GM19240 (cell line): ENCODE data around the gene TMEM203.
"Not testable (repeated sequence)": the region's sequence is repeated elsewhere in the genome, so short reads cannot be mapped to it uniquely, and the experiment has no call there.

Source experiments
- DNase-seq: peaks from one replicate; pipeline ENCODE4 v3.0.0; 2011; ENCODE audit warnings: low spot score; ENCODE audit not compliant: insufficient read length

The TMEM203 gene

DNA sequence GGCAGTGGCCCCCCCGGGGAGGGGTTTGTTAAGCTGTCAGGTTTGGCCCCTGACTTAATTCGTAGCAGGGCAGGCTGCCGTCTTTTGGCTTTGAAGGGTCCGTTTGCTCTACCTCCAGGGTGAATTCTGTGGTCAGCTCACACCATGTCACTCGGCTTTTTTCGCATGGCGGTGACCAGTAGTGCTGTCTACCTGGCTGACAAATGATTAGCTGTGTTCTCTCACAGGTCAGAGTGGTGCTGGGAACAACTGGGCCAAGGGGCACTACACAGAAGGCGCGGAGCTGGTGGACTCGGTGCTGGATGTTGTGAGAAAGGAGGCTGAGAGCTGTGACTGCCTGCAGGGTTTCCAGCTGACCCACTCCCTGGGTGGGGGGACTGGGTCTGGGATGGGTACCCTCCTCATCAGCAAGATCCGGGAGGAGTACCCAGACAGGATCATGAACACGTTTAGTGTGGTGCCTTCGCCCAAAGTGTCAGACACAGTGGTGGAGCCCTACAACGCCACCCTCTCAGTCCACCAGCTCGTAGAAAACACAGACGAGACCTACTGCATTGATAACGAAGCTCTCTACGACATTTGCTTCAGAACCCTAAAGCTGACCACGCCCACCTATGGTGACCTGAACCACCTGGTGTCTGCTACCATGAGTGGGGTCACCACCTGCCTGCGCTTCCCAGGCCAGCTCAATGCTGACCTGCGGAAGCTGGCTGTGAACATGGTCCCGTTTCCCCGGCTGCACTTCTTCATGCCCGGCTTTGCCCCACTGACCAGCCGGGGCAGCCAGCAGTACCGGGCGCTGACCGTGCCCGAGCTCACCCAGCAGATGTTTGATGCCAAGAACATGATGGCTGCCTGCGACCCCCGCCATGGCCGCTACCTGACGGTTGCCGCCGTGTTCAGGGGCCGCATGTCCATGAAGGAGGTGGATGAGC, 37.1 kb upstream of the TMEM203 start:
- no peak for DNase-seq

- no peak for DNase-seq
Observed at GRCh38 chr9:137241490-137242268, 36.2 kb upstream of the TMEM203 start.

- DNase-seq, result peak; percentile 99
Observed at GRCh38 chr9:137240841-137241489, 35.5 kb upstream of the TMEM203 start, which contains the start of gene TUBB4B. TSS of gene TUBB4B (plus strand) at chr9:137241287. CDS start at chr9:137241361, 74 bp downstream.

DNA sequence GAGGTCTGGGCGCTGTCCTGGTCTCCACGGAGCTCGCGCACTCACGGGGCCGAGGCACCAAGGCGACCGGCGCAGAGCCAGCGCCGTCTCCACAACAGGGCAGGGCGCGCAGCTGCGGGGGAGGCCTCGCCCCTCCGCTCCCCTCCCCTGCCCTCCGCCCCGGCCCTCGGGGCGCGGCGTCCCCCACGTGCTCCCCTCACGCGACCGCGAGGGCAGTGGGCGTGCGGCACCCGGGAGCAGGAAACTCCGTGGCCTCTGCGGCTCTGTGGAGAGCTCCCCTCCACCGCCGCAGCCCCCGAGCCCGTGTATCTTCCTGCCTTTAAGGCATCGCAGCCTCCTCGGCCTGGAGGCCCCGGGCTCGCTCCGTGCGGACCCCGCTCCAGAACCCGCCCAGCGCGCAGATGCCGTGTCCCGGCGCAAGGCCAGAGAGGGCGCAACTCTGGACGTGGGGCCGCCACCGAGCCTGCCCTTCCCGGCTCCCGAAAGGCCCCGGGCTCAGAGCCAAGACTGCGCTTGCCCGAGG, 34.9 kb upstream of the TMEM203 start:
- peak; percentile 64 for DNase-seq

GRCh38 chr9:137239541-137240200, 34.2 kb upstream of the TMEM203 start:
- DNase-seq, result not testable (repeated sequence)

- DNase-seq, result no peak
Observed at GRCh38 chr9:137237759-137238726, 32.6 kb upstream of the TMEM203 start.

DNA sequence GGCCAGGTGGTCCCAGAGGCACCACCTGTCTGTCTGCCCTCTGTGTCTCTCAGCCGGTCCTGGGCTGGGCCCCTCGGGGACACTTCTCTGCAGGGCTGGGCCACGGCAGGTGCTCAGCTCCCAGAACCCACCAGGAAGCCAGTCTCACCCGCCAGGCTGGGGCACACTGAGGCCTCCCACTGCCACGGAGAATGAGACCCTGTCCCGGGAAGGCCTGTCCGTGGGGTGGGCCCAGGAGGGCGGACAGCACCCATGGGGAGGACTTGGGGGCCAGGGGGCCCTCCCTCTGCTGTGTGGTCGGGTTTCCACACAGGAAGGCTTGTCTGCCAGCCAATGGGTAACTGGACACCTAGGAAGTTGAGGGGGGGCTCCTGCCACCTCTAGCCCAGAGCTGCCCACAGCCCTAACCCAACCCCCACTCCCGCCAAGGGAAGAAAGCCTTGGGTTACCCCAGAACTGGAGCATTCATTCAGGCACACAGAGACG, 31.5 kb upstream of the TMEM203 start:
- DNase-seq, result no peak

DNA sequence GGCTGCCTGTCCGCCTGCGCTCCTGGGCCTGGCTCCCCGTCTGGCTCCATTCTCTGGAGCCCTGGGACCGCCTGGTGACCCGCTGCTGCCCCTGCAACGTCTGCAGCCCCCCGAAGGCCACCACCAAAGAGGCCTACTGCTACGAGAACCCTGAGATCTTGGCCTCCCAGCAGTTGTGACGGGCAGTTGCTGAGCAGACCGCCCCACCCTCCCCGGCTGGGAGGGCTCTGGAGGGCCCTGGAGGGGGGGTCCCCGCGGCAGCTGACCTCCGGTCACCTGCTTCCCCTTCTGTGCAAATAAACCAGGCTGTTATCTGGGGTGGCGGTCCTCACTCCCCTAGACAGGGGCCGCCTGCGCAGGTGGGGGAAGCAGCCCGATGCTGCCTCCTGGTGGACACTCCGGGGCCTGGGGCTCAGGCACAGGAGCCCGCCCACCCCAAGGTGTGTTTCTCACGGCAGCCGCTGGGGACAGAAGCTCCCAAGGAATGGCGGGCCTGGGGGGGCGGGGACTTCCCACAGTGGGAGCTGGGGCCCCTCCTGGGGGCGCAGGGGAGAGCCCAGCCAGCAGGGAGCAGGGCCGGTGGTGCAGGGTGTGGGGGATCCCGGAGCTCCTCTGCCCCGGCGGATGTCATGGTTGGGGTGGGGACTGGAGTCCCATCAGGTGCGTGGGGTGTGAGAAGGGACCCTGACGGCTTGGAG, 30.9 kb upstream of the TMEM203 start:
- DNase-seq, result peak; percentile 99

GRCh38 chr9:137235424-137236237, 30.2 kb upstream of the TMEM203 start:
- no peak for DNase-seq

DNA sequence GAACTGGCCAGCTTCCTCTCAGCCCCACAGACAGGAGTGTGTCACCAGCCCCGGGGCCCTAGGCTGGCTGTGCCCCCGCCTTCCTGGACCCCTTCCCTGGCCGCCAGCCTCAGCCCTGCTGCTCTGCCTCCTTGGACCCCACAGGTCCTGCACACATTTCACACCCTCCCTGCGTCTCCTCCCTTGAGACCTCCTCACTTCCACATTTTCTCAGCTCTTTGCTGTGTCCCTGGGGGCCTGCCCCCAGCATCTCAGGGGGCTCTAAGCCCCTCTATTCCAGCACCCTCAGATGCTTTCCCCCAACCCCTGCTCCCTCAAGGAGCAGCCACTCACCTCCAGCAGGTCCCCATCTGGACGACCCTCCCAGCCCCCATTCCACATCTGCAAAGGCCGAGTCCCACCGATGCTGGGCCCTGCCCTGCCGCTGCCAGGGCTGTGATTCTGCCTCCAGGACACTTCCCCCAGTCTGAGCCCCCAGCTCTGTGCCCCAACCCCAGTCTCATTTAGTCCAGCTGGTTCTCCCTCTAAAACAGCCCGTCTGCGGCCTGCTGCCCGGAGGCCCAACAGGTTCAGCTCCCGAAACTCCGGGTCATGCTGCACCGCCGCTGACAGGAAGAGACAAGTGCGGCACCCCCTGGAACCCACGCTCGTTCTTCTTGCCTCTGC, 29.4 kb upstream of the TMEM203 start:
- DNase-seq, result no peak

DNA sequence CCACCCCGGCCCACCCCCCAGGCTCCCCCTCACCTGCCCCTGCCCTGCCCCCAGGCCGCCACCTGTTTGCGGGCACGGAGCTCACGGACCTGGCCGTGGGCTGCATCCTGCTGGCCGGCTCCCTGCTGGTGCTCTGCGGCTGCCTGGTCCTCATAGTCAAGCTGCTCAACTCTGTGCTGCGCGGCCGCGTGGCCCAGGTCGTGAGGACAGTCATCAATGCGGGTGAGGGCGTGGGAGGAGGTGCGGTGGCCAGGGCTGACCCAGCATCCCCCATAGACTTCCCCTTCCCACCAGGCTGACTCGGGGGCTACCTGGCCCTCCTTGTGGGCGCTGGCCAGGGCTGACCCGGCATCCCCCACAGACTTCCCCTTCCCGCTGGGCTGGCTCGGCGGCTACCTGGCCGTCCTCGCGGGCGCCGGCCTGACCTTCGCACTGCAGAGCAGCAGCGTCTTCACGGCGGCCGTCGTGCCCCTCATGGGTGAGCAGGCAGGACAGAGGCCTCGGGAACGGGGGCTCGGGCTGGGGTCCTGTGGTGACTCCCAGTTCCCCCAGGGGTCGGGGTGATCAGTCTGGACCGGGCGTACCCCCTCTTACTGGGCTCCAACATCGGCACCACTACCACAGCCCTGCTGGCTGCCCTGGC, 28.7 kb upstream of the TMEM203 start:
- no peak for DNase-seq

GRCh38 chr9:137233143-137233980, 27.9 kb upstream of the TMEM203 start:
- no peak for DNase-seq

GRCh38 chr9:137232510-137232909, 27.1 kb upstream of the TMEM203 start:
- DNase-seq, result no peak

- no peak for DNase-seq
Observed at GRCh38 chr9:137232101-137232500, 26.7 kb upstream of the TMEM203 start.

DNA sequence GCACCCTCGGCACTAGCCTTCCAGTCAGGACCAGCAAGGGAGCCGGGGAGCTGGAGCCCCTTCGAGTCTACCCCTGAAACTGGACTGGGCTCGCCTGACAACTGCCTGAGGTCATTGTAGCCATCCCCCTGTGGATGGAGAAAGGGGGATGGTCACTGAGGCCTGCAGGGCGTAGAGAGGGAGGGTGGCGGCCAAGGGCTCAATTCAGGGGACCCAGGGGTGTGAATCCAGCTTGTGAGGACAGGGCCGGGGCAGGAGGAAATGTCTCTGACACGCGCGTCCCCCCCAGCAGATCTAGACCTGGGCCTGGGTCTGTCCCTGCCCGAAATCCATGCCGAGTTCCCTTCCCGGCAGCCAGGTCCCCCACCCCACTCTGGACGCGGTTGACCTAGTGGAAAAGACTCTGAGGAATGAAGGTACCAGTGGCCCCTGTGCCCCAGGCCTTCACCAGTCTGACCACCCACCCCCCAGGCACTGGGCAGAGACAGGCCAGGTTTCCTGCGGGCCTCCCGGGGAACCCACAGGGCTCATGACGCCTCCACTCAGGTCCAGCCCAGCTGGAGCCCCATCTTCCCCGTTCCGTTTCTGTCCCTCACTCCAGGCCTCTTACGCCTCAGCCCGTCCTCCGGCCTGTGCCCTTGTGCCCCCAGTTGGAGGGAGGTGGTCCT, 26.1 kb upstream of the TMEM203 start:
- DNase-seq, result no peak
